HG03039 (cell line): Measurements from ENCODE around the gene MMP13.
"Not testable (repeated sequence)": the region's sequence is repeated elsewhere in the genome, so short reads cannot be mapped to it uniquely, and the experiment has no call there.

ENCODE experiments used
- ATAC-seq: cut with Tn5 transposase; IDR thresholded peaks from one replicate; pipeline ENCODE4 v1.9.1; 2021; ENCODE audit warnings: mild to moderate bottlenecking, moderate library complexity; ENCODE audit not compliant: unreplicated experiment

MMP13 gene

GRCh38 chr11:102955624-102956023, at the start of gene MMP13:
MMP13 (minus strand) TSS chr11:102955732; CDS start chr11:102955705, 27 bp downstream.
- ATAC-seq, result no peak

DNA sequence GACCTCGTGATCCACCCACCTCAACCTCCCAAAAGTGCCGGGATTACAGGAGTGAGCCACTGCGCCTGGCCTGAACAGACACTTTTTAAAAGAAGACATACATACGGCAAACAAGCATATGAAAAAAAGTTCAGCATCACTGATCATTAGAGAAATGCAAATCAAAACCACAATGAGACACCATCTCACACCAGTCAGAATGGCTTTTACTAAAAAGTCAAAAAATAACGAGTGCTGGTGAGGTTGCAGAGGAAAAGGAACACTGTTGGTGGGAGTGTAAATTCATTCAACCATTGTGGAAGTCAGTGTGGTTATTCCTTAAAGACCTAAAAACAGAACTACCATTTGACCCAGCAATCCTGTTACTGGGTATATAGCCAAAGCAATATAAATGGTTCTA, 48.7 kb upstream of the MMP13 start:
- ATAC-seq, result not testable (repeated sequence)

- no peak for ATAC-seq
Observed at GRCh38 chr11:102994105-102994504, 38.6 kb upstream of the MMP13 start.

DNA sequence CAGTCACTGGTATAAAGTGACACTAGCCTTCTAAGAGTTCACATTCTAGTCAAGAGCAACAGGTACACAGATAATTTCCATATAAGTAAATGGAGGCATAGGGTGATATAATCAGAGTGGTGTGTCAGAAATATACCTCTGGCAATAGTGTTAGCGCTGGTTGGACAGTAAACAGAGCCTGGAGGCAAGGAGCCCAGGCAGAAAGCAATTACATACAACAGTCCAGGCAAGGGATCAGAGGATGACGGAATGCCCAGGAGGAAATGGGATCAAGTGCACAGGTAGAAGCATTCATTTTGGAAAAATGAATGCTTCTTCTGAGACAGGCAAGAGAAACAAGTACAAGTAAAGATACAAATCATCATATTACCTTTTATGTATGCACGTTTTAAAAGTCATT, 36.2 kb upstream of the MMP13 start:
- no peak for ATAC-seq

- ATAC-seq, result no peak
Observed at GRCh38 chr11:102990145-102990544, 34.6 kb upstream of the MMP13 start.

- ATAC-seq, result no peak
Observed at GRCh38 chr11:102989379-102990047, 34.0 kb upstream of the MMP13 start.

- no peak for ATAC-seq
Observed at GRCh38 chr11:102986815-102987214, 31.3 kb upstream of the MMP13 start.

GRCh38 chr11:102985850-102986249, 30.3 kb upstream of the MMP13 start:
- ATAC-seq, result no peak

DNA sequence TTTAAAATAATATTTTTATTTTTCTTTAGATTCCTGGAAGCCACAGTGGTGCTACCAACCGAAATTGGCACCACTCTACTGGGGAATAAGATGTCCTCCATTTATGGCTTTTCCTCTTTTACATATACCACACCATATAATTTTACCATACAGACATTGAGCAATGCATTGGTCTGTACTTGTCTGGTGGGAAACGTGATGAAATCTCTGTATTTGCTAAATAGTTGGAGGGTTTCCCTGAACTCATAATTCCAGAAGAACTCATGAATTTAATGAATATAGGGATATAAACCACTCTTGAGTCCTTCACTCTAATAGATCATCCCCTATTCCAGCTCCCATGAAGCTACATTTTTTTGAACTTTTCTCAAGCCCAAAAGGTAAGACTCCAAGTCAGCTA, 28.0 kb upstream of the MMP13 start:
- no peak for ATAC-seq

GRCh38 chr11:102981324-102981910, 25.9 kb upstream of the MMP13 start:
- ATAC-seq, result peak; percentile 68

- no peak for ATAC-seq
Observed at GRCh38 chr11:102974552-102975280, 19.2 kb upstream of the MMP13 start.

GRCh38 chr11:102973698-102974097, 18.2 kb upstream of the MMP13 start:
- not testable (repeated sequence) for ATAC-seq

DNA sequence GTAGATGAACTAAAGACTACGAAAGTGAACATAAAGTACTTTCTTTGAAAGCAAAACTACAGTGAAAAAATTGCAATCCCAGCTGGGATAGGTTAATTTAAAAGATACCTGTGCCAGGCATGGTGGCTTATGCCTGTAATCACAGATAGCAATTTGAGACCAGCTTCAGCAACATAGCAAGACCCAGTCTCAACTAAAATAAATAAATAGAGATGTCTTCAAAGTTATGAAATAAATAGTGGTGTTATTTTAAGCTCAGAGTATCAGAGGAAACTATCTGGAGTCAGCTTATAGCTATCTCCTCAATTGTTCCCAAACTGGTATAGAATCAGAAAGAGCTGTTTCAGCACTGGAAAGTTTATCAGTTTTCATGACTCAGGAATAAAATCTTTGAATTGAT, 17.3 kb upstream of the MMP13 start:
- ATAC-seq, result no peak

DNA sequence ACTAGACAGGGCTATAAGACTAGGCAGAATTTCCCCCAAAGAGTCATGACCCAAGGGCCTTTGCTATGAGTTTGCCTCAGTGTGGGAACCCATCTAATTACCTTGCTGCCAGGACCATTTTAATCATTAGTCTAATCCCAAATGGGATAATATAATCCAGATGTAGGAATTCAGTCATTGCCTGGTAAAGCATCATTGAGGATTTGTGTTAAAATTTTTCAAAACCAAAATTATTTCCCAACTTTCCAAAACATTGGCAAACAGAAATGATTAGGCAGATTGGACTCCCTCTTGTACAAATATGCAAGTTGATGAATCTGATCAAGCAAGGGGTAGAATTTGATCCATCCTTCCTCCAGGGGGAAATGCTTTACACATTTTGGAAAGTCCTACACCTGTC, 16.2 kb upstream of the MMP13 start:
- ATAC-seq, result no peak

GRCh38 chr11:102967497-102967896, 12.0 kb upstream of the MMP13 start:
- no peak for ATAC-seq

DNA sequence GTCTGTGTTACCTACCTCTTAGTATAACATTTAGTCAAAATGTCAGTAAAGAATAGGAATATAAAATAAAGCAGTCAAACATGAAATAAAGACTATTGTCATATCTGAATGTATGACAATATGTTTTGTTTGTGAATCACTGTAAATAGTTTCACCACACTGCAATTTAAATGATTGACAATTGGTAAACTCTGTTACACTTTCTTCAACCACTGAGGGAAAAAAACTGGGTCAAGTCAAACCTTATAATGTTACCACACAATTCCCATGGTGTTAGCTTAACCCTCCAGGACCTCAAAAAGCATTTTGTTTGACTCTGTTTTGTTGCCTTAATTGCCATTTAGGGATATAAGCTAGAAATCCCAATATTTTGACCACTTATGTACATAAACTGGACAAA, 10.5 kb upstream of the MMP13 start:
- ATAC-seq, result no peak

DNA sequence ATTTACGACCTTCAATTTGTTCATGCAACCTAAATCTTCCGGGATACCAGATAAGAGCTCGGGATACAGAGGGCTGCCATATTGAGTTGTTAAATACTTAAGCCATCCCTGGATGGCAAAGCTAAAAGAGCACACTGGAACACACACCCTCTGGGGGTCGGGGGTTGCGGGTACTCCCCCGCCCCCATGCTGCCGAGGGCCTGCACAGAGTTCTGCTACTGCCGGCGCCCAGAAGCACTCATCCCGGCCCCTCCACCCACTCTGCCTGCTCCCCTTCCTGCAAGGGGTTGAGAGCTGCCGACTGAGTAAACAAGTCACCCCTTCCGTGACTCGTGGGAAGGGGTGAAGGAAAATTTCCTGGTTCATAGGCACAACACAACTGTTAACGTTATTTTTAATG, 9.3 kb upstream of the MMP13 start:
- ATAC-seq, result no peak

DNA sequence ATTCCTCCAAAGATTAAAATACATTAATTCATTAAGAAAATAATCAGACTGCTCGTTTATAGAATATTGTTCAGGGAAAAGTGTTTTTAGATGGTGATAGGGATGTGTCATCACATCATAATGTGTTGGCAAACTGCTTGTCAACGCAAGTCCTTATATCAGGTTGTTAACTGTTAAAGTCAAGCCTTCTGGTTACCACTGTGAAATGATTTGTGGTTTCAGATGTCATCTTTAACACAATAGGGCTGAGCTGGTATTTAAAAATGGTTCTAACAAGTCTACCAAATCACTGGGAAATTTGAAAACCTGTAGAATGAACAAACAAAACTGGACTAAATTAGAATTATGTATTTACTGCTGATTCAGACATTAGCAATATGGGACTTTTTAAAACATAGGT, 2.4 kb upstream of the MMP13 start:
- no peak for ATAC-seq

DNA sequence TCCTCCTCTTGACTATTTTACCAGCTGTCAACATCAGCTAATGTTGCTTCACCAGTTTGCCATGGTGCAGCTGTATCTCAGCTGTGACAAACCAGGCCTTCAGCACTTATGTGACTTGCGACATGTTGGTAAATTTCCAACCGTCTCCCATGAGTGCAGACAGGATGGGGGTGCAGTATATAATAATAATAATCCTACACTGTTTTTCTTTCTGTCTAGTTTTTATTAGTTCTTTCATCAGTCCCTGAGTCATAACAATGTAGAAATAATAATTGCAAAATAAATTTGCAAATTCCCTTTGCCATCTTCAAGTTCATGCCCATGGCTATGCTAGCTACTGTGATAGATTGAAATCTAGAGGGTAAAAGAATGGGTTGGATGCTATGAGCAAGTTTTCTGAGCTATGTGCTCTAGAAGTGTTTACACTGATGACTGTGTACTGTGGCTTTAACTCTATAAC, 4.9 kb downstream of the MMP13 start:
- ATAC-seq, result no peak

- ATAC-seq, result no peak
Observed at GRCh38 chr11:102946237-102946636, 9.3 kb downstream of the MMP13 start.

- ATAC-seq, result peak; percentile 88
Observed at GRCh38 chr11:102940714-102941588, 14.6 kb downstream of the MMP13 start.
